Motor neuron (in vitro differentiated cells): ENCODE results near the gene ZMAT5. TPM values are rescaled to one million over a fixed set of nuclear protein-coding genes. Genes with fewer than 3 reads are reported as not detected.
"Not testable (repeated sequence)": the region's sequence is repeated elsewhere in the genome, so short reads cannot be mapped to it uniquely, and the experiment has no call there.

Experiments
- ATAC-seq, 8 experiments: fragments of 200-7000 bp; cut with Tn5 transposase; replicated peaks in 6 of 8; 2 replicates each; pipeline ENCODE4 v1.8.0; 2021; ENCODE audit warnings: mild to moderate bottlenecking in 8 of 8, moderate library complexity in 8 of 8
- H3K27ac ChIP-seq, 2 donors: fragments of 250-450 bp; sonication (Bioruptor Pico); 2 replicates each; pipeline ENCODE4 v1.9.0; 2021; ENCODE audit warnings: antibody characterized with exemption in 2 of 2, mild to moderate bottlenecking in 2 of 2, moderate library complexity in 1 of 2
- H3K4me1 ChIP-seq, 2 donors: fragments of 250-450 bp; sonication (Bioruptor Pico); replicated peaks in 1 of 2; 2 replicates each; pipeline ENCODE4 v1.6.1; 2021; ENCODE audit warnings: antibody characterized with exemption in 2 of 2, mild to moderate bottlenecking in 2 of 2, moderate library complexity in 1 of 2
- H3K4me3 ChIP-seq, 5 donors: fragments of 250-450 bp; sonication (Bioruptor Pico); 2 replicates each; pipeline ENCODE4 v1.9.0; 2021; ENCODE audit warnings: antibody characterized with exemption in 5 of 5, mild to moderate bottlenecking in 5 of 5, moderate library complexity in 4 of 5
- whole genome bisulfite sequencing, 10 experiments: fragments of 450-650 bp; shearing (Covaris generic); methylation state at CpG; one replicate each; pipeline ENCODE4 v1.0.0; 2022; 5-methylcytosine and 5-hydroxymethylcytosine counted together
- in situ Hi-C, 9 experiments: fragments of 400-800 bp; cut with MboI; loops; one replicate each; pipeline ENCODE4 v1.15.0; 2021; ENCODE audit warnings: low sequenced_read_pairs in 9 of 9, low pct_unique_long_range_greater_than_20kb in 2 of 9; ENCODE audit not compliant: unreplicated experiment in 9 of 9
- total RNA-seq, 8 experiments: library from RNA; unstranded; fragments of 300-600 nt; gene quantifications; 2 replicates each; pipeline versions ENCODE4 v1.2.3 to v1.2.4, GENCODE V29; 2022

The ZMAT5 gene
- total RNA-seq, 8 experiments from 2014 or later: 16.7 to 36.2 (median 26.5) TPM

DNA sequence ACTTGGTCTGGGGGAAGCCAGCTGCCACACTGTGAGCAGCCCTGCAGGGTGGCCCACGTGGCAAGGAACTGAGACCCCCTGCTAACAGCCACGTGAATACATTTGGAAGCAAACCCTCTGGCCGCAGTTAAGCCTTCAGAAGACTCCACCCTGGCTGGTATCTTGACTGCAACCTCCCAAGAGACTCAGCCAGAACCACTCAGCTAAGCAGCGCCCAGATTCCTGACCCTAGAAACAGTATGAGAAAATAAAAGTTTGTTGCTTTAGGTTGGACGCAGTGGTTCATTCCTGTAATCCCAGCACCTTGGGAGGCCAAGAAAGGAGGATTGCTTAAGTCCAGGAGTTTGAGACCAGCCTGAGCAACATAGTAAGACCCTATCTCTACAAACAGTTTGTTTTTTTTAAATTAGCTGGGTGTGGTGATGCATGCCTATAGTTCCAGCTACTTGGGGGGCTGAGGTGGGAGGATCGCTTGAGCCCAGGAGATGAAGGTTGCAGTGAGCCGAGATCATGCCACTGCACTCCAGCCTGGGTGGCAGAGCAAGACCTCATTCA is 8.7 kb downstream of the ZMAT5 start:
- no peak overlapping the region for H3K4me3 ChIP-seq
- 51 to 100% (median 82%) methylated on average over 1 to 3 of the region's 7 CpGs; no CpG with 5 or more reads in 2 of the 10 experiments for whole genome bisulfite sequencing, 10 experiments
- no peak overlapping the region for H3K27ac ChIP-seq
- in situ Hi-C loops: no loop called here
- ATAC-seq: no peak
- H3K4me1 ChIP-seq: no peaks in the 10 kb centered on the region

- in situ Hi-C loops: no loop called here
- 75 to 100% (median 100%) methylated on average over 1 to 3 of the region's 3 CpGs; no CpG with 5 or more reads in 4 of the 10 experiments for WGBS, 10 experiments
- ATAC-seq: no peak
- Histone ChIP-seq H3K27ac (no peak overlapping the region), H3K4me1 (no peaks in the 10 kb centered on the region), H3K4me3 (no peak overlapping the region)
Measured at GRCh38 chr22:29757096-29757495, 9.7 kb downstream of the ZMAT5 start.

DNA sequence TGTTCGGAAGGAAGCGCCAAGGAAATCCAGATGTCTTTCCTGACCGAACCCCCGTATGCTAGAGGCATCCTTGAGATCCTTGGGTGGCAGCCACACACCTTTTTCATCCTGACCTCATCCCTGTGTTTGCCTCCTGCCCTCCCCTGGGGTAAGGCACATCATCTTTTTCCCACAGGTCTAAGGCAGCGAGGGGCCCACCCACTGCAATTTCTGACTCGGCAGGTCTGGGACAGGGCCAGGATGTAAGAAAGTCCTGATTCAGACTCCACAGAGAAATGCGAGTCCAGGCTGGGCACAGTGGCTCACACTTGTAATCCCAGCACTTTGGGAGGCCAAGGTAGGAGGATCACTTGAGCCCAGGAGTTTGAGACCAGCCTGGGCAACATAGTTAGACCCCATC is 10.5 kb downstream of the ZMAT5 start:
- Histone ChIP-seq H3K4me1 (no peaks in the 10 kb centered on the region), H3K4me3 (no peak overlapping the region), H3K27ac (no peak overlapping the region)
- in situ Hi-C loops: no loop called here
- ATAC-seq: no peak
- WGBS, 10 experiments: 55 to 100% (median 90%) methylated on average over 2 to 7 of the region's 7 CpGs; no CpG with 5 or more reads in 3 of the 10 experiments

DNA sequence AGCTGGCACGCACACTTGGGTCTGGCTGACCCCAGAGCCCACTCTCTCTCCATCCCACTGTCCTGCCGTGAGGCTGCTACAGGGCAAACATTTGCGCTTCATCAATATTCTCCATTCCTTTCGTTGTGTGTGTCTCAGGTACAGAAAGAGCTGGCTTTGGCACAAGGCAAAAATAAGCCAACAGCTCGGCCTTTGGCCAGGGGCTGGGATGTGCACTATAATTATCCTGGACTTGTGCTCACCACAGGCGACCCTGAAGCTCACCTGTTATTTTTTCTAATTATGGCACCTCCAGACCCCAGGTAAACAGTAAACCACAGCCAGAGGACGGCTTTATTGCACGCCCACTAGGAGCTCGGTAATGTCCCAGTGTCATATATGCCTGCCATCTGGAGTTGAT is 10.9 kb downstream of the ZMAT5 start:
- Histone ChIP-seq H3K27ac (no peak overlapping the region), H3K4me1 (no peaks in the 10 kb centered on the region), H3K4me3 (no peak overlapping the region)
- 60 to 100% (median 89%) methylated on average over 1 to 6 of the region's 9 CpGs; no CpG with 5 or more reads in 3 of the 10 experiments for WGBS, 10 experiments
- ATAC-seq: no peak
- in situ Hi-C loops: no loop called here

- ATAC-seq, H3K4me1 ChIP-seq, H3K27ac ChIP-seq, H3K4me3 ChIP-seq, in situ Hi-C loops: not testable (repeated sequence)
- 48 to 100% (median 90%) methylated on average over 1 to 4 of the region's 11 CpGs; no CpG with 5 or more reads in 5 of the 10 experiments for WGBS, 10 experiments
Measured at GRCh38 chr22:29754658-29755395, 12.0 kb downstream of the ZMAT5 start.

DNA sequence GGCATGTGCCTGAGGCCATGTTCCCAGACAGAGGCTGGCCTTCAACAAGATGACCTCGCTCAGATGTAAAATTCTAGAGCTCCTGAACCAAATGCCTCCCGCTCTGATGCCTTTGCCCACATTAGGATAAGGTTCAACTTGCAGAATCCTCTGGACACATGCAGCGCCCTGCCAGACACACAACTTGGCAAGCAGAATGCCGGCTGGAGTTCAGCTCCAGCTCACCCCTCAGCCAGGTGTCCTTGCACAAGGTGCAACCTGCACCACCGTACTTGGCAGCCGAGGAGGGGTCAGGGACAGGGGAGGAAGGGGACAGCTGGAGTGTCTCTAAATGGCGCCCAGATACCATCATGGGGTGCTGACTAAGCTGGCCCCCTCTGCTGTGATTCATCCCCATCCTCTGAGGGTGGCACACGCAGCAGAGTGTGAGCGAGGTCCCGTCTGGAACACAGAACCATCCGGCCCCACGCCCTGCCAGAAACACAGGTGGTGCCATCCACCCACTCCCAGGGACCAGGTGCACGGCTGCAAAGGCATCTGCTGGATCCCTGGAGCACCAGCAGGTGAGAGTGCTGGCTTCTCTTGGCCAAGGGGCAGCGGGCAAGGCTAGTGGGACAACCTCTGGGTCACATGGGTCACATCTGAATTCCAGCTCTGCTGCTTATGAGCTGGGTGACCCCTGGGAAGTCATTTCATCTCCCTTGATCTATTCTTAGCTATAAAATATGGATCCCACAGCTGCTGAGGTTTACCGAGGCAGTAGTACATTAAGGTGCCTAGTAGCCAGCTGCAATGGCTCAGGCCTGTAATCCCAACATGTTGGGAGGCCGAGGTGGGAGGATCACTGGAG is 12.8 kb downstream of the ZMAT5 start:
- in situ Hi-C loops: no loop called here
- WGBS, 10 experiments: 40 to 100% (median 85%) methylated on average over 1 to 4 of the region's 16 CpGs; no CpG with 5 or more reads in 3 of the 10 experiments
- no peak overlapping the region for H3K27ac ChIP-seq

GRCh38 chr22:29751669-29752068 is 15.1 kb downstream of the ZMAT5 start:
- ATAC-seq: no peak
- in situ Hi-C loops: no loop called here
- H3K4me1 ChIP-seq: no peaks in the 10 kb centered on the region
- 57 to 100% (median 92%) methylated on average over 1 to 2 of the region's 2 CpGs; no CpG with 5 or more reads in 3 of the 10 experiments for WGBS, 10 experiments
- no peak overlapping the region for H3K27ac ChIP-seq
- no peak overlapping the region for H3K4me3 ChIP-seq

More for the DNA sequence above, 12.8 kb downstream of the ZMAT5 start:
- no peak for ATAC-seq
- no peak overlapping the region for H3K4me3 ChIP-seq
- H3K4me1 ChIP-seq: no peaks in the 10 kb centered on the region

DNA sequence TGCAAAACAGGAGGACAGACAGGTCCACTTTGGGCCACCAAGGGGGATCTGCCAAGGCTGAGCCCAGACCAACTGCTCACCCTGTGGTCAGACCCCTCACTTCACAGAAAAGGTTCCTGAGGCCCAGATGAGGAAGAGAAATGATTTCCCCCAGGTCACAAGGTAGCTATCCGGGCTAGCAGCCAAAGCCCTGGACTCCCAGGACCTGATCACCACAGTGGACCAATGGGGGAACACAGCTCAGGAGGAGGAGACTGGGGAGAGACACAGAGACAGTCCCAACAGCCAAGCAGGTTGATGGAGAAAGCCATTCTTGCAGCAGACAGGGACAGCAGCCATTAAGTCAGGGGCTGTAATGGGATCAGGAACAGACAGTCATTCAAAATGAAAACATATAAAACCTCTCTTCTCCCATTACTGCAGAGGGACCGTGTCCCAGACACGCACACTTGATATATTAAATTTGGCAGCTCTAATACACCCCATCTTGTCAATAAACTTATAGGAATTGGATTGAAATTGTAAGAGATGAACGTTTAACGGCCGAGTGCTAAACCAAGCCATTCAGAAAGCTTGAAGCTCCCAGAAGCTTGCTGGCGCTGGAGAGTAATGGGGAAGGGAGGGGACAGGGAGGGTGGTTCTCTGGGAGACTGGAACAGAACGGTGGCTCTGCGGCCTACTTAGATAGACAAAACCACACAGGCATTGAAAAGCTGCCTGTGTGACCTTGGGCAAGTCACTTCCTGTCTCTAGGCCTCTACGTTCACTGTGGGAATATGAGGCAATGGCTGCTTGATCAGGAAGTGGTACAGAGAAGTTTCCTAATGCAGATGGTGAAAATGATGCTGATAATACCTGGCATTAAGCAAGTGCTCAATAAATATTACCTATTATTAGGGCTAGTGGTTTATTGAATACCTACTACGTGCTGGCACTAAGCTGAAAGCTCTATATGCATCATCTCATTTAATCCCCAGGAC is 16.0 kb downstream of the ZMAT5 start:
- ATAC-seq: no peak
- 67 to 97% (median 85%) methylated on average over 1 to 8 of the region's 11 CpGs; no CpG with 5 or more reads in 3 of the 10 experiments for WGBS, 10 experiments

GRCh38 chr22:29750029-29750428 is 16.8 kb downstream of the ZMAT5 start:
- no peak for ATAC-seq
- in situ Hi-C loops: no loop called here
- 80 to 100% (median 89%) methylated on average over 1 to 3 of the region's 3 CpGs; no CpG with 5 or more reads in 4 of the 10 experiments for WGBS, 10 experiments
- H3K27ac ChIP-seq: no peak overlapping the region
- H3K4me1 ChIP-seq: no peaks in the 10 kb centered on the region
- H3K4me3 ChIP-seq: no peak overlapping the region

More for the DNA sequence above, 16.0 kb downstream of the ZMAT5 start:
- in situ Hi-C loops: no loop called here
- Histone ChIP-seq H3K4me3 (no peak overlapping the region), H3K27ac (no peak overlapping the region), H3K4me1 (no peaks in the 10 kb centered on the region)

GRCh38 chr22:29748248-29748893 is 18.4 kb downstream of the ZMAT5 start:
- in situ Hi-C loops: no loop called here
- H3K27ac ChIP-seq: no peak overlapping the region
- WGBS, 10 experiments: 20 to 100% (median 93%) methylated on average over 1 to 3 of the region's 9 CpGs; no CpG with 5 or more reads in 3 of the 10 experiments
- no peaks in the 10 kb centered on the region for H3K4me1 ChIP-seq
- H3K4me3 ChIP-seq: no peak overlapping the region
- peak in 2 of 8 experiments; percentile 51 for ATAC-seq

GRCh38 chr22:29747832-29748231 is 19.0 kb downstream of the ZMAT5 start:
- in situ Hi-C loops: no loop called here
- Histone ChIP-seq H3K4me1 (no peaks in the 10 kb centered on the region), H3K27ac (no peak overlapping the region), H3K4me3 (no peak overlapping the region)
- ATAC-seq: peak in 1 of 8 experiments; percentile 59
- WGBS, 10 experiments: 73 to 100% (median 94%) methylated on average over 2 to 3 of the region's 7 CpGs; no CpG with 5 or more reads in 7 of the 10 experiments

DNA sequence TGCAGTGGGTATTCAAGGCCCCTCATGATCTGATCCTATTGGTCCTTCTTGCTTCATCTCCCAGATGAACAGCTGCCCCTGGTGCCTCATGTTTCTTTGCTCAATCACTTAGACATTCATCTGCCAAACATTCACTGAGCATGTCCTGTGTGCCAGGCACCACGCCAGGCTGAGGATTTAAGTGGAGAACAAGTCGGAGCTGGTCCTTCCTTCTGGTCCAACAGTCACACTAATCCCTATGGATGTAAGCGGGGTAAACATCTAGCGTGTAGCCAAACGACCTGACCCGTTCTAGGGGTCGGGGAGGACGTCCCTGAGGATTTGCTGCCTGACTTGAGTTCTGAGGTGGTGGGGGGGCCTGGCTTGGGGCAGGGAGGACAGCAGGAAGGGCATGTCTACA is 21.9 kb downstream of the ZMAT5 start:
- H3K4me3 ChIP-seq: no peak overlapping the region

More for the DNA sequence above, 21.9 kb downstream of the ZMAT5 start:
- in situ Hi-C loops: no loop called here
- Histone ChIP-seq H3K4me1 (no peaks in the 10 kb centered on the region), H3K27ac (no peak overlapping the region)
- 85 to 100% methylated on average over 1 to 4 of the region's 8 CpGs; no CpG with 5 or more reads in 8 of the 10 experiments for WGBS, 10 experiments
- no peak for ATAC-seq
